MCF 10A (cell line): ENCODE results near the gene EHBP1. TPM values are rescaled to one million over a fixed set of nuclear protein-coding genes. Genes with fewer than 3 reads are reported as not detected.
A peak's percentile ranks its signal among the peaks of the same experiment; 100 is the strongest.

Experiments used
- BruUV-seq: library from RNA; stranded (reverse); fragments of 400-500 nt; replicated peaks from 2 replicates; lab custom pipeline; 2021; lab: Mats Ljungman, UMichigan
- CTCF ChIA-PET: fragments of 300-600 bp; sonication (Branson Sonifier 250); formaldehyde crosslinking; extraction: SDS; loops from one replicate; lab custom pipeline; 2021; ENCODE audit warnings: antibody characterized with exemption, inconsistent platforms; lab: Yijun Ruan, JAX
- POLR2A ChIA-PET: fragments of 300-600, 350-650 bp; sonication (Branson Sonifier 250); formaldehyde crosslinking; extraction: SDS; loops from one replicate; lab custom pipeline; 2020; ENCODE audit warnings: antibody characterized with exemption, inconsistent platforms; lab: Yijun Ruan, JAX
- DNase-seq: peaks from one replicate; pipeline ENCODE4 v3.0.0-alpha.2; 2018; ENCODE audit not compliant: unreplicated experiment
- H3K27ac Mint-ChIP-seq: one replicate; pipeline ENCODE4 v1.8.0; 2022; ENCODE audit warnings: mild to moderate bottlenecking, low read depth, mixed read lengths; ENCODE audit not compliant: unreplicated experiment
- H3K27me3 Mint-ChIP-seq: one replicate; pipeline ENCODE4 v1.8.0; 2022; ENCODE audit warnings: mixed read lengths; ENCODE audit not compliant: insufficient read depth, unreplicated experiment
- H3K36me3 Mint-ChIP-seq: one replicate; pipeline ENCODE4 v1.8.0; 2022; ENCODE audit warnings: mild to moderate bottlenecking, moderate library complexity, mixed read lengths; ENCODE audit not compliant: insufficient read depth, unreplicated experiment
- H3K4me1 Mint-ChIP-seq: one replicate; pipeline ENCODE4 v1.8.0; 2022; ENCODE audit warnings: mixed read lengths; ENCODE audit not compliant: insufficient read depth, unreplicated experiment
- H3K4me3 Mint-ChIP-seq: one replicate; pipeline ENCODE4 v1.8.0; 2022; ENCODE audit warnings: mild to moderate bottlenecking, moderate library complexity, mixed read lengths; ENCODE audit not compliant: unreplicated experiment
- H3K9me3 Mint-ChIP-seq: one replicate; pipeline ENCODE4 v1.8.0; 2022; ENCODE audit warnings: mixed read lengths; ENCODE audit not compliant: unreplicated experiment
- intact Hi-C: fragments of 100-400 bp; cut with micrococcal nuclease; formaldehyde crosslinking; loops from 2 replicates; pipeline ENCODE4 v1.14.1; 2022
- total RNA-seq: library from RNA; stranded (reverse); gene quantifications from 2 replicates; pipeline ENCODE4 v1.2.3, GENCODE V29; 2022
- TF ChIP-seq, protein P1 (sequence below): fragments of 200-600 bp; IDR thresholded peaks from one replicate; pipeline ENCODE4 v1.8.0; 2022; ENCODE audit warnings: antibody characterized with exemption, mild to moderate bottlenecking; ENCODE audit not compliant: unreplicated experiment

EHBP1 gene
- total RNA-seq, 1 experiment from 2014 or later = 81.2 TPM

DNA sequence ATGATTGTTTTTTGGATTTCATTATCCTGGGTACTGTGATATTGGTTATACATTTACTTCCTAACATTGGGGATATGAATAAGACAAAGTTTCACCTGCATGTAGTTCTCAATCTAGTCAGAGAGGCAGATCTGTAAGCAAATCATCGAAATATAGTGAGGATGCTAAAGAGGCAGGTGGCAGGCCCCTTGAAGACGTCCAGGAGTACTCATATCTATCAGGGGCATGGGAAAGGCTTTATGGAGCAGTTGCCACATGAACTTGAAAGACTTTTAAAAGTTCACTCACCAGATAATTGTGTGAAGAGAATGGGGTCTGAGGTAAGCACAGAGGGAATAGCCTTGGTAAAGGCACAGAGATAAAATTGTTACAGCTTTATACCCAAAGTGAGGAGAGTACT is 78.8 kb downstream of the EHBP1 start:
- intact Hi-C loops = no loop called here
- CTCF ChIA-PET = interaction anchor here (0.7 to 1.3 kb wide), 3 partner anchors 327 to 603 kb away, joined by 3 to 7 read pairs (median 4); no protein-coding TSS in a partner anchor
- Mint-ChIP-seq H3K36me3 (peaks cover 14% of the 10 kb centered on the region), H3K4me3 (no peak overlapping the region), H3K27me3 (no peaks in the 10 kb centered on the region), H3K4me1 (peaks cover 25% of the 10 kb centered on the region), H3K9me3 (no peaks in the 10 kb centered on the region), H3K27ac (no peak overlapping the region)
- no peak for DNase-seq
- TF ChIP-seq, protein P1, sequence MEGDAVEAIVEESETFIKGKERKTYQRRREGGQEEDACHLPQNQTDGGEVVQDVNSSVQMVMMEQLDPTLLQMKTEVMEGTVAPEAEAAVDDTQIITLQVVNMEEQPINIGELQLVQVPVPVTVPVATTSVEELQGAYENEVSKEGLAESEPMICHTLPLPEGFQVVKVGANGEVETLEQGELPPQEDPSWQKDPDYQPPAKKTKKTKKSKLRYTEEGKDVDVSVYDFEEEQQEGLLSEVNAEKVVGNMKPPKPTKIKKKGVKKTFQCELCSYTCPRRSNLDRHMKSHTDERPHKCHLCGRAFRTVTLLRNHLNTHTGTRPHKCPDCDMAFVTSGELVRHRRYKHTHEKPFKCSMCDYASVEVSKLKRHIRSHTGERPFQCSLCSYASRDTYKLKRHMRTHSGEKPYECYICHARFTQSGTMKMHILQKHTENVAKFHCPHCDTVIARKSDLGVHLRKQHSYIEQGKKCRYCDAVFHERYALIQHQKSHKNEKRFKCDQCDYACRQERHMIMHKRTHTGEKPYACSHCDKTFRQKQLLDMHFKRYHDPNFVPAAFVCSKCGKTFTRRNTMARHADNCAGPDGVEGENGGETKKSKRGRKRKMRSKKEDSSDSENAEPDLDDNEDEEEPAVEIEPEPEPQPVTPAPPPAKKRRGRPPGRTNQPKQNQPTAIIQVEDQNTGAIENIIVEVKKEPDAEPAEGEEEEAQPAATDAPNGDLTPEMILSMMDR = no peak
- POLR2A ChIA-PET = interaction anchor here (1.2 kb wide), 1 partner anchor 9 kb away, joined by 3 read pairs; no protein-coding TSS in a partner anchor
- BruUV-seq = no TSS peak

DNA sequence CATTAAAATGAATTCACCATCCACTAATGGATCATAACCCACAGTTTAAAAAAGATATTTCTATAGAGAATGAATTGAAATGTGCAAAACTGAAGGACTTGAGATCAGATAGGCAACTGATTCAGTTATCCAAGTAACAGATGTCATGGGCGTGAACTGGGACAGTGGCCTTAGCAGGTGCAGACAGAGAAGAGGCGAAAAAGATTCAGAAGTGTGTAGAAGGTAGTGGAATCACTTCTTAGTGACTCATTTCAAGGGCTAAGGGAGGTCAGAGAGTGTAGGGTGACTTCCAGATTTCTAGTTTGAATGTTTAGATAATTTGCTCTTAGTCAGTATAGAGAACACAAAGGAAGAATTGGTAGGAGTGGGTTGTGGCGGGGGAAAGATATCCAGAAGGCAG is 79.7 kb downstream of the EHBP1 start:
- CTCF ChIA-PET = interaction anchor here (0.9 to 1.3 kb wide), 2 partner anchors 328 to 403 kb away, joined by 4 to 7 read pairs; no protein-coding TSS in a partner anchor
- H3K4me1 Mint-ChIP-seq = peaks cover 34% of the 10 kb centered on the region
- no peak overlapping the region for H3K27ac Mint-ChIP-seq
- H3K27me3 Mint-ChIP-seq = no peaks in the 10 kb centered on the region
- TF ChIP-seq, protein P1 = no peak
- POLR2A ChIA-PET = interaction anchor here (0.6 to 1.2 kb wide), 2 partner anchors 10 to 264 kb away, joined by 3 to 4 read pairs; no protein-coding TSS in a partner anchor
- peaks cover 7% of the 10 kb centered on the region for H3K36me3 Mint-ChIP-seq
- DNase-seq = no peak
- intact Hi-C loops = no loop called here
- no TSS peak for BruUV-seq
- no peaks in the 10 kb centered on the region for H3K9me3 Mint-ChIP-seq
- H3K4me3 Mint-ChIP-seq = no peak overlapping the region

DNA sequence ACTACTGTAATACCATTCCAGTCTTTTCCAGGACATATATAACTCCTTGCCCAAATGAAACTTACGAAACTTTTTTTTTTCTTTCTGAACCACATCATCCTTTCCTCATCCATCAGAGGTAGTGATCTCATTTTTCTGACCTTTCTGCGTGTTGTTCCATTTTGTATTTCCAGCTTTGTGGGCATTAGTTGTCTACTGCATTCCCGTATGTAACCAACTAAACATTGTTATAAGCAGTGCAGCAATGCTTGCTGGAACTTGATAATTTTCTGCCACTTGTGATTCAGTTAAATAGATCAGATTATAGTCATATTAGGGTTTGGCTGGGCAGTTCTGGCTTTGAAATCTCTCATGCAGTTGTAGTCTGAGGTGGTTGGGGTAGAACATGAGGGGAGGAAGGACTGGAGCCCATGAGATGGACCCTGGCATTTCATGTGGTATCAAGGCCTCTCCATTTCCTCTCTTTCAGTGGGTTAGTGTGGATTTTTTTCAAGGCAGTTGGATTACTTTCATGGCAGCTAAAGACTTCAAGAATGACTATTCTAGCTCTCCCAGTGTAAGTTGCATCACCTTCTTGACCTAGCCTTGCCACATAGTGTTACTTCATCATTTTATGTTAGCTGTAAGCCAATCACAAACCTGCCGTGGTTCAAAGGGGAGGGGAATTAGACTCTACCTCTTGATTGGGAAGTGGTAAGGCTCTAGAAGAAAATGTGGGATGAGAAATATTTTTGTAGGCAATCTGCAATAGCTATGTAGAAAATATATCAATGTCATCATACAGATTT is 80.5 kb downstream of the EHBP1 start:
- no TSS peak for BruUV-seq
- peaks cover 34% of the 10 kb centered on the region for H3K4me1 Mint-ChIP-seq
- H3K27ac Mint-ChIP-seq = peak overlapping the region; percentile 32
- ChIA-PET POLR2A (interaction anchor here (0.6 to 1.1 kb wide), 5 partner anchors 81 to 804 kb away, joined by 3 to 4 read pairs (median 3); partner anchors contain the start of gene EHBP1), CTCF (interaction anchor here (0.6 to 4.0 kb wide), 10 partner anchors 10 to 702 kb away, joined by 3 to 31 read pairs (median 4); no protein-coding TSS in a partner anchor)
- intact Hi-C loops = loop anchor here (2.0 kb wide), 1 partner anchor 639 kb away; no protein-coding TSS in a partner anchor
- H3K9me3 Mint-ChIP-seq = no peaks in the 10 kb centered on the region
- H3K36me3 Mint-ChIP-seq = peaks cover 7% of the 10 kb centered on the region
- H3K27me3 Mint-ChIP-seq = no peaks in the 10 kb centered on the region
- peak; percentile 63 for DNase-seq
- TF ChIP-seq, protein P1 = no peak
- no peak overlapping the region for H3K4me3 Mint-ChIP-seq

DNA sequence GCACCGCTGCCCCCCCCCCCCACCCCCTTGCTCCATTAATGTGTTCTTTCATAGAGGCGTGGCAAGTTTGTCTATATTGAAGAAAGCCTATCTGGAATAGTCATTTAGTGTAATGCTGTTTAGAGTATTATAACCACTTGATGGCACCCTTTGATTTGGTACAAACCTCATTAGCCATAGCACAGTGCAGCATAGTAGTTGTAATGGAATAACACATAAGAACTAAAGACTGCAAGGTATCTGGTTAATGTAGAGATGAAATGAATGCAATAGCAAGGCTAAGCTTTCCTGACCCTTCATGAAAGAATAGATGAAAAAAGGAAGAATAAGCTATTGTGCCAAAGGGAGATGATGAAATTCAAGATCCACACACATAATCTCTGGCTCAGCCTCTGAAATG is 81.9 kb downstream of the EHBP1 start:
- Mint-ChIP-seq H3K4me1 (peaks cover 39% of the 10 kb centered on the region), H3K9me3 (no peaks in the 10 kb centered on the region), H3K27me3 (no peaks in the 10 kb centered on the region), H3K27ac (no peak overlapping the region), H3K36me3 (peaks cover 7% of the 10 kb centered on the region), H3K4me3 (no peak overlapping the region)
- no TSS peak for BruUV-seq
- ChIA-PET CTCF (interaction anchor here (0.6 to 4.0 kb wide), 20 partner anchors 10 to 701 kb away, joined by 3 to 31 read pairs (median 3); no protein-coding TSS in a partner anchor), POLR2A (interaction anchor here (0.6 kb wide), 1 partner anchor 194 kb away, joined by 3 read pairs; no protein-coding TSS in a partner anchor)
- peak; percentile 55 for DNase-seq
- TF ChIP-seq, protein P1 = peak; percentile 45
- intact Hi-C loops = loop anchor here (1.0 to 2.0 kb wide), 4 partner anchors 236 to 701 kb away; no protein-coding TSS in a partner anchor
